ENCODE data around the gene MFAP3.

The MFAP3 gene

DNA sequence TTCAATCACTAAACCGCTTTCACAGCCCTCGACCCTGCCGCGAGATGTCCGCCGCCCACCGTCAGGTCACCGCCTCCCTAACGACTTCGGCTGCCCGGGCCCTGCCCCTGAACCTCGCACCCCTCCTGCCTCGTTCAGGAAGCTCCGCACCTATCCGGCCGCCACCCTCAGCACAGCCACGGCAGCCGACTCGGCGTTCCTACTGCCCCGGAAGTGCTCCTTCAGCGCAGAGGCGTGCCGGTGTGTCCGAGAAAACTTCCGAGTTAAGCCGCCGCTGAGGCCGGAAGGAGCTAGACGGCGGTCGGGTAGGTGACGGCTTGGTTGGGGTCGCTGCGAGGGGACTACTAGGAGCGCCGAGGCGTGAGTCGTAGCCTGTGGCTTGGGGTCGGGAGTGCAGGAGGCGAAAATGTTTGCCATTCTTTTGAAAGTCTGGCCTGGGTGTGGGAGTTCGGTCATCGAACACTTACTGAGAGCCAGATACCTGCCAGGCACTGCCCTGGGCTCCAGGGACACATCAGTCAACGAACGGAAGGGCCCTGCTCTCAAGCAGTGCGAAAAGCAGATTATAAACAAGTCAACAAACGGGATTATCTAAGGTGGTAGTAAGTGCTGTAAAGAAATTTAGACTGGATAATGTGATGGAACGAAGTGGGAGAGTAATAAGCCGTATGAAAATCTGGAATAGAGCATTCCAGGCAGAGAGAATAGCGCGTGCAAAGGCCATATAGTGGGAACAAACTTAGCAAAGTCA is at the start of gene MFAP3, which contains the start of gene FAM114A2:
MFAP3 (plus strand) TSS at position 261 of the 751 bp plus-strand sequence. CDS start 10,756 bp downstream, outside the sequence.
FAM114A2 (minus strand) TSS at position 204 of the 751 bp plus-strand sequence. CDS start 3,957 bp downstream, outside the sequence.
- no CpG with 5 or more reads among the region's 51 CpGs for WGBS (ENCODE audit: insufficient coverage, insufficient read length)
- Histone ChIP-seq H3K27ac (ENCODE audit: low read length) (no peak within 1 kb of the TSS), H3K36me3 (ENCODE audit: control insufficient read depth, insufficient read depth, low read length) (no peaks in the 10 kb centered on the region), H3K9me3 (ENCODE audit: control insufficient read depth, insufficient read depth, low read length) (no peaks in the 10 kb centered on the region), H3K4me3 (ENCODE audit: low read length) (peak within 1 kb of the TSS; percentile 99), H3K4me1 (ENCODE audit: control insufficient read depth, insufficient read depth, low read length) (no peaks in the 10 kb centered on the region; the same call in 1 of the 2 replicates), H3K27me3 (ENCODE audit: control insufficient read depth, insufficient read depth, low read length) (no peaks in the 10 kb centered on the region)
- DNase-seq (ENCODE audit: low read depth, low spot score) = peak; percentile 66

DNA sequence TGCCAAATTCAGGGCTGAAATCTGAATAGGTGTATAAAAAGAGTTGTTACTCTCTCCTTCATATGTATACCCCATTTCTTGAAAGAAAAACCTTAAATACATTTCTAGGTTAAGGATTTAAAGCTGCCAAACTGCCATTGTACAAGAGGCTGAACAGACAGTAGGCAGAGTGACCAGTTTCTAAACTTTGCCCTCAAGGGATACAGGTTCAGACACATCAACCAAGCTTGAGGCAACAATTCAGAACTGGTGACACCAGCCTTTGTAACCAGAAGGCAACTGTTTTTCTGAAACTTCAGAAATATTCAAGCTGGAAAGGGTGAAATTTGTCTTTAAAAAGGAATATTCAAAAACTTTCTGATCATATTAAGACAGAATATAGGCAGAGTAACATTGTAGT is 47.6 kb upstream of the MFAP3 start:
- DNase-seq (ENCODE audit: low read depth, low spot score) = no peak
- Histone ChIP-seq H3K36me3 (ENCODE audit: control insufficient read depth, insufficient read depth, low read length) (no peaks in the 10 kb centered on the region), H3K9me3 (ENCODE audit: control insufficient read depth, insufficient read depth, low read length) (no peaks in the 10 kb centered on the region)

DNA sequence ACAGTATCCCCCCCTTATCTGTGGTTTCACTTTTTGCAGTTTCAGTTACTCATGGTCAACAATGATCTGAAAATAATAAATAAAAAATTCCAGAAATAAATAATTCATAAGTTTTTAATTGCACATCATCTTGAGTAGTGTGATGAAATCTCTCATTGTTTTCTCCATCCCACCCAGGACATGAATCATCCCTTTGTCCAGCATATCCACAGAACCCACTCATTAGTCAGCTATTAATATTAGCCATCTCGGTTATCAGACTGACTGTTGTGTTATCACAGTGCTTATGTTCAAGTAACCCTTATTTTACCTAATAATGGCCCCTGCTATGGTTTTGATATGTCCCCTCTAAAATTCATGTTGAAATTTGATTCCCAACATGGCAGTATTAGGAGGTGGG is 40.8 kb upstream of the MFAP3 start:
- Histone ChIP-seq H3K36me3 (ENCODE audit: control insufficient read depth, insufficient read depth, low read length) (no peaks in the 10 kb centered on the region), H3K27ac (ENCODE audit: low read length) (no peak overlapping the region), H3K27me3 (ENCODE audit: control insufficient read depth, insufficient read depth, low read length) (no peaks in the 10 kb centered on the region), H3K9me3 (ENCODE audit: control insufficient read depth, insufficient read depth, low read length) (no peaks in the 10 kb centered on the region), H3K4me3 (ENCODE audit: low read length) (no peak overlapping the region), H3K4me1 (ENCODE audit: control insufficient read depth, insufficient read depth, low read length) (no peaks in the 10 kb centered on the region)
- no peak for DNase-seq (ENCODE audit: low read depth, low spot score)
- no CpG with 5 or more reads among the region's 1 CpG for WGBS (ENCODE audit: insufficient coverage, insufficient read length)

More for the DNA sequence above, 47.6 kb upstream of the MFAP3 start:
- no peak overlapping the region for H3K4me3 ChIP-seq (ENCODE audit: low read length)
- H3K27ac ChIP-seq (ENCODE audit: low read length) = no peak overlapping the region
- no peaks in the 10 kb centered on the region for H3K27me3 ChIP-seq (ENCODE audit: control insufficient read depth, insufficient read depth, low read length)
- no peaks in the 10 kb centered on the region for H3K4me1 ChIP-seq (ENCODE audit: control insufficient read depth, insufficient read depth, low read length)

DNA sequence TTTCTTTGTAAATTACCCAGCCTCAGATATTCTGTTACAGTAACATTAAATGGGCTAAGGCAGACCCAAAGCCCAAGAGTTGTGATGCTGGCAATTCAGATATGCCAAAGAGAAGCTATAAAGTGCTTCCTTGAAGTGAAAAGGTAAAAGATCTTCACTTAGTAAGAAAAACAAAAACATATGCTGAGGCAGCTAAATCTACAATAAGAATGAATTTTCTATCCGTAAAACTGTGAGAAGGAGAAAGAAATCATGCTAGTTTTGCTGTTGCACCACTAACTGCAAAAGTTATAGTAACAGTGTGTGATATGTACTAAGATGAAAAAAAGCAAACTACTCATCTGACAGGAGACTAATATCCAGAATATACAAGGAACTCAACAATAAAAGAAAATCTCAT is 40.0 kb upstream of the MFAP3 start:
- Histone ChIP-seq H3K4me3 (ENCODE audit: low read length) (no peak overlapping the region), H3K27me3 (ENCODE audit: control insufficient read depth, insufficient read depth, low read length) (no peaks in the 10 kb centered on the region), H3K27ac (ENCODE audit: low read length) (no peak overlapping the region), H3K9me3 (ENCODE audit: control insufficient read depth, insufficient read depth, low read length) (no peaks in the 10 kb centered on the region), H3K36me3 (ENCODE audit: control insufficient read depth, insufficient read depth, low read length) (no peaks in the 10 kb centered on the region), H3K4me1 (ENCODE audit: control insufficient read depth, insufficient read depth, low read length) (no peaks in the 10 kb centered on the region)
- DNase-seq (ENCODE audit: low read depth, low spot score) = no peak
- no CpG with 5 or more reads among the region's 1 CpG for WGBS (ENCODE audit: insufficient coverage, insufficient read length)

DNA sequence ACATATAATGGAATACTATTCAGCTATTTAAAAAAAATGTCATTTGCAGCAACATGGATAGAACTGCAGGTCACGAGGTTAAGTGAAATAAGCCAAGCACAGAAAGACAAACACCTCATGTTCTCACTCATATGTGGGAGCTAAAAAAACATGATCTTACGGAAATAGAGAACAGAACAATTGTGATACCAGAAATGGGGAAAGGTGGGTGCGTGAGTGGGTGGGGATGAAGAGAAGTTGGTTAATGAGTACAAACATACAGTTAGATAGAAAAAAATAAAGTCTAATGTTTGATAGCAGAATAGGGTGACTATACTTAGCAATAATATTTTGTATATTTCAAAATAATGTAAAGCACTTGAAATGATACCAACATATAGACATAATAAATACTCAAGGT is 38.8 kb upstream of the MFAP3 start:
- WGBS (ENCODE audit: insufficient coverage, insufficient read length) = 100% methylated on average over 1 of the region's 3 CpGs
- Histone ChIP-seq H3K9me3 (ENCODE audit: control insufficient read depth, insufficient read depth, low read length) (no peaks in the 10 kb centered on the region), H3K36me3 (ENCODE audit: control insufficient read depth, insufficient read depth, low read length) (no peaks in the 10 kb centered on the region)

DNA sequence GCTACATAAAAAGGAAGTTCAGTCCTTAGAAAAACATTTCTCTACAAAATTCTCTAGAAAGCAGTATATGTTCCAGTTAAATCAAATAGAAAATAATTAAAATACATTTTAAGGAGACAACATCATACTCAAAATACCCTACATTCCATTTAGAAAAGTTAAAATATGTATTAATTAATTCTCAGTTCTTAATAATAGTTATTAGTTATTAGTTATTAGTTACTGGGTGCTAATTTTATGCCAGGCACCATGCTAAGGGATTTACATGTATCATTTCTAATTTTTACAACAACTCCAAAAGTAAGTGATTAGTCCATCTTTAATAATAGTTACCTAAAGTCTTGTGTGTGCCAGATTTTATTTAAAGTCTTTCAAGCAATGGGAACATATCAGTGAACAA is 38.1 kb upstream of the MFAP3 start:
- no peak for DNase-seq (ENCODE audit: low read depth, low spot score)
- no peaks in the 10 kb centered on the region for H3K4me1 ChIP-seq (ENCODE audit: control insufficient read depth, insufficient read depth, low read length)
- no peaks in the 10 kb centered on the region for H3K9me3 ChIP-seq (ENCODE audit: control insufficient read depth, insufficient read depth, low read length)
- no peak overlapping the region for H3K27ac ChIP-seq (ENCODE audit: low read length)
- H3K4me3 ChIP-seq (ENCODE audit: low read length) = no peak overlapping the region
- H3K27me3 ChIP-seq (ENCODE audit: control insufficient read depth, insufficient read depth, low read length) = no peaks in the 10 kb centered on the region
- H3K36me3 ChIP-seq (ENCODE audit: control insufficient read depth, insufficient read depth, low read length) = no peaks in the 10 kb centered on the region

More for the DNA sequence above, 38.8 kb upstream of the MFAP3 start:
- H3K4me3 ChIP-seq (ENCODE audit: low read length) = no peak overlapping the region
- no peaks in the 10 kb centered on the region for H3K4me1 ChIP-seq (ENCODE audit: control insufficient read depth, insufficient read depth, low read length)
- no peak overlapping the region for H3K27ac ChIP-seq (ENCODE audit: low read length)
- DNase-seq (ENCODE audit: low read depth, low spot score) = no peak
- H3K27me3 ChIP-seq (ENCODE audit: control insufficient read depth, insufficient read depth, low read length) = no peaks in the 10 kb centered on the region

DNA sequence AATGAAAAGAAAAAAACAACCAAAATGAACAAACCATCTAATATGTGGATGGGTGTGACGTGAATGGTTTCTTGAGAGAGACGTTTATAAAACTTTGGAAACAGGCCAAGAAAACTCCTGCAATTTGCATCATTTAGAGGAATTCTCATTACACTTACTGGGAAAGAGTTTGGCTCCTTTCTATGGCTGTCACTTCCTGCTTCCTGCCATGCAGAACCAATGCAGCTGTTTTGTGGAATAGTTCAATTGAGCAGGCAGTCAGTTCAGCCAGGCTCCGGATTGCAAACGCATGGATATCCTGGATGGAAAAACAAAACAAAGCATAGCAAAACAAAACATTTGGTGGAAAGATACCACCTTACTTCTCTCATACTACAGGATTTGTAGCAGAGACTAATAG is 36.7 kb upstream of the MFAP3 start:
- Histone ChIP-seq H3K27ac (ENCODE audit: low read length) (no peak overlapping the region), H3K4me1 (ENCODE audit: control insufficient read depth, insufficient read depth, low read length) (no peaks in the 10 kb centered on the region), H3K9me3 (ENCODE audit: control insufficient read depth, insufficient read depth, low read length) (no peaks in the 10 kb centered on the region), H3K36me3 (ENCODE audit: control insufficient read depth, insufficient read depth, low read length) (no peaks in the 10 kb centered on the region), H3K4me3 (ENCODE audit: low read length) (no peak overlapping the region), H3K27me3 (ENCODE audit: control insufficient read depth, insufficient read depth, low read length) (no peaks in the 10 kb centered on the region)
- WGBS (ENCODE audit: insufficient coverage, insufficient read length) = no CpG with 5 or more reads among the region's 4 CpGs
- no peak for DNase-seq (ENCODE audit: low read depth, low spot score)

DNA sequence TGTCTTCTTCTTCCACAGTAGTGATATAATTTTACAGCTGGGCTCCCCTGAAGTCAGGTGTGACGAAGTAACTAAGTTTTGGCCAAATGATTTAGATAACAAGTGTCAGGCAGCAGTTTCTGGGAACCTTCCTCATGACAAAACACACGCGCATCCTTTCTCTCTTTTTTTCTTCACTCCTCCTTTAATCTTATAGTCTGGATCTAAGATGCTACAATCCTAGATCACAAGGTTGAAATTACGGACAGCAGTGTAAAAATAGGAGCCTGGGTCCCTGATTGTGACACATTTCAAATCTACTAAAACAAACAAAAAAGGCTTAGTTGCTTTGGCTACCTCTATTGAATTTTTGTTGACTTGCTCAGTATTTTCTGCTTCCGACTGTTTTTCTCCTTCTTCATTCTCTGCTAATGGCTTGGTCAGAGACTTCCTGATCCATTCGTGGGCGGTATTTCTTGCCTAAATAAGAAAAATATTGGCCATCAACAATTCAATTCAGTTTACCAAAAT is 36.2 kb upstream of the MFAP3 start:
- H3K27ac ChIP-seq (ENCODE audit: low read length) = no peak overlapping the region
- H3K9me3 ChIP-seq (ENCODE audit: control insufficient read depth, insufficient read depth, low read length) = no peaks in the 10 kb centered on the region
- no CpG with 5 or more reads among the region's 7 CpGs for WGBS (ENCODE audit: insufficient coverage, insufficient read length)
- no peak for DNase-seq (ENCODE audit: low read depth, low spot score)
- no peaks in the 10 kb centered on the region for H3K4me1 ChIP-seq (ENCODE audit: control insufficient read depth, insufficient read depth, low read length)
- no peaks in the 10 kb centered on the region for H3K36me3 ChIP-seq (ENCODE audit: control insufficient read depth, insufficient read depth, low read length)
- no peak overlapping the region for H3K4me3 ChIP-seq (ENCODE audit: low read length)
- H3K27me3 ChIP-seq (ENCODE audit: control insufficient read depth, insufficient read depth, low read length) = no peaks in the 10 kb centered on the region

DNA sequence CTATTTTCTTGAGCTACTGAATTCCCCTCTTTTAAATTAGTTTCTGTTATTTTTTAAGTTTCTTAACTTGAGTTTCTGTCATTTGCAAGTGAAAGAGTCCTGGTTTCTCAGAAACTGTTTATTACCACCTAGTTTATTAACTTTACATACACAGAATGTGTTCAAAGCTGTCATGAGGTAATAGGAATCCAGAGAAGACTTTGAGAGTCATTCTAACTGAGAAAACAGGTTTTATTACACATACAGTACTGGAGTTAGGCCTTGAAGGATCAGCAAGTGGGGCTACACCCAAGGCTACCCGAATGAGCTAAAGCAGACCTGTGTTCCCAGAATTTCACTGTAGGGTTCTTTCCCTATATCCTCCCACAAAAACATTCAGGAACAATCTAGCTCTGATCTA is 33.1 kb upstream of the MFAP3 start:
- Histone ChIP-seq H3K9me3 (ENCODE audit: control insufficient read depth, insufficient read depth, low read length) (no peaks in the 10 kb centered on the region), H3K36me3 (ENCODE audit: control insufficient read depth, insufficient read depth, low read length) (no peaks in the 10 kb centered on the region), H3K27me3 (ENCODE audit: control insufficient read depth, insufficient read depth, low read length) (no peaks in the 10 kb centered on the region), H3K27ac (ENCODE audit: low read length) (no peak overlapping the region), H3K4me3 (ENCODE audit: low read length) (no peak overlapping the region), H3K4me1 (ENCODE audit: control insufficient read depth, insufficient read depth, low read length) (no peaks in the 10 kb centered on the region)
- WGBS (ENCODE audit: insufficient coverage, insufficient read length) = no CpG with 5 or more reads among the region's 1 CpG
- no peak for DNase-seq (ENCODE audit: low read depth, low spot score)

DNA sequence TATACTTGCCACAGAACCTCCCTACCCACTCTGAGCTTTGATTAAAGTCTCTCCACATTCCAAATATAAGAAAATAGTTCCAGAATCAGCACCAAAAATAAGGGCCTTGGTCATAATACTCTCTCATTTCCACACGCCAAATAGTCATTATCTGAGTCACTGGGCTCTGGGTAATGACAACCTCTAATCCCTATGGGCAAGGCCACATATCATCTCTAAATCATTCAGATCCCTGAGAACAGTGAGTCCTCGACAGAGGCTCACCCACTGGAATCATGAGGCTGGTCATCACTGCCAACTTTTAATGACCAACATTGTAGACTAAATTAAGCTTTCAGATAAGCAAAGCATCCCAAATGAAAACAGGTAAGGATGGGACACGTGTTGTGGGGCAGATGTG is 28.1 kb upstream of the MFAP3 start:
- no peaks in the 10 kb centered on the region for H3K4me1 ChIP-seq (ENCODE audit: control insufficient read depth, insufficient read depth, low read length)
- no CpG with 5 or more reads among the region's 3 CpGs for WGBS (ENCODE audit: insufficient coverage, insufficient read length)
- H3K27ac ChIP-seq (ENCODE audit: low read length) = no peak overlapping the region
- no peaks in the 10 kb centered on the region for H3K9me3 ChIP-seq (ENCODE audit: control insufficient read depth, insufficient read depth, low read length)
- no peaks in the 10 kb centered on the region for H3K36me3 ChIP-seq (ENCODE audit: control insufficient read depth, insufficient read depth, low read length)
- no peak overlapping the region for H3K4me3 ChIP-seq (ENCODE audit: low read length)
- H3K27me3 ChIP-seq (ENCODE audit: control insufficient read depth, insufficient read depth, low read length) = no peaks in the 10 kb centered on the region
- no peak for DNase-seq (ENCODE audit: low read depth, low spot score)

Measured in iPS DF 6.9 (cell line).